Vagina (tissue), 2 donors: ENCODE measurements around the gene MTF1. TPM values are rescaled to one million over a fixed set of nuclear protein-coding genes. Genes with fewer than 3 reads are reported as not detected.
"Not testable (repeated sequence)": the region's sequence is repeated elsewhere in the genome, so short reads cannot be mapped to it uniquely, and the experiment has no call there.

Experiments used
- DNase-seq, 2 donors: peaks; one replicate each; pipeline ENCODE4 v3.0.0-alpha.2; 2017; ENCODE audit errors: extremely low spot score in 2 of 2
- H3K27ac ChIP-seq: fragments of 200-600 bp; sonication (generic); one replicate; pipeline ENCODE4 v1.5.1; 2019
- H3K27me3 ChIP-seq: fragments of 200-600 bp; sonication (generic); one replicate; pipeline ENCODE4 v1.5.1; 2019
- H3K36me3 ChIP-seq, 2 donors: fragments of 200-600 bp; sonication (generic); one replicate each; pipeline ENCODE4 v1.5.1; 2017 to 2019
- H3K4me1 ChIP-seq: fragments of 200-600 bp; sonication (generic); one replicate; pipeline ENCODE4 v1.5.1; 2019
- H3K4me3 ChIP-seq, 2 donors: fragments of 200-600 bp; sonication (generic); 1 replicate in 1 of 2; 2 replicates in 1 of 2; pipeline ENCODE4 v1.5.1; 2016 to 2019
- H3K9me3 ChIP-seq: fragments of 200-600 bp; sonication (generic); one replicate; pipeline ENCODE4 v1.5.1; 2019
- CTCF ChIP-seq, 3 experiments: fragments of 450-650 bp in 2 of 3; fragments of 200-600 bp in 1 of 3; sonication (generic) in 1 of 3; IDR thresholded peaks; one replicate each; pipeline ENCODE4 v1.5.1; 2017 to 2019; ENCODE audit warnings: antibody characterized with exemption in 3 of 3, mild to moderate bottlenecking in 2 of 3, moderate library complexity in 2 of 3
- POLR2A ChIP-seq, 2 donors: fragments of 450-650 bp; IDR thresholded peaks; one replicate each; pipeline ENCODE4 v1.6.1; 2017; ENCODE audit warnings: antibody characterized with exemption in 2 of 2, mild to moderate bottlenecking in 2 of 2, moderate library complexity in 2 of 2
- POLR2AphosphoS5 ChIP-seq, 2 donors: sonication (generic); formaldehyde crosslinking; IDR thresholded peaks; one replicate each; pipeline ENCODE4 v1.9.0; 2017; ENCODE audit warnings: antibody characterized with exemption in 2 of 2, mild to moderate bottlenecking in 2 of 2, low read depth in 1 of 2; ENCODE audit not compliant: insufficient read depth in 1 of 2
- intact Hi-C: fragments of 100-400 bp; cut with DNase I; formaldehyde crosslinking; loops from one replicate; pipeline ENCODE4 v1.15.1; 2023
- total RNA-seq: library from RNA; depleted of rRNA; stranded (reverse); fragments of >200 nt; gene quantifications from one replicate; pipeline ENCODE4 v1.2.3, GENCODE V29; 2016

Gene MTF1
- total RNA-seq, 1 donor from 2014 or later, result 9.3 TPM

GRCh38 chr1:37782491-37782890 is 76.9 kb downstream of the MTF1 start:
- H3K9me3 ChIP-seq, result no peaks in the 10 kb centered on the region
- no peaks in the 10 kb centered on the region for H3K27me3 ChIP-seq
- intact Hi-C loops, result no loop called here
- H3K4me1 ChIP-seq, result no peaks in the 10 kb centered on the region
- no peak for TF ChIP-seq POLR2A (IDR thresholded peaks at IDR 0.05)
- no peak for TF ChIP-seq CTCF (IDR thresholded peaks at IDR 0.05)
- TF ChIP-seq POLR2AphosphoS5 (IDR thresholded peaks at IDR 0.05; ENCODE audit: insufficient read depth in 1 of 2, low read depth in 1 of 2), result no peak
- no peak overlapping the region for H3K4me3 ChIP-seq
- H3K36me3 ChIP-seq, result no peaks in the 10 kb centered on the region
- H3K27ac ChIP-seq, result no peak overlapping the region
- no peak for DNase-seq

DNA sequence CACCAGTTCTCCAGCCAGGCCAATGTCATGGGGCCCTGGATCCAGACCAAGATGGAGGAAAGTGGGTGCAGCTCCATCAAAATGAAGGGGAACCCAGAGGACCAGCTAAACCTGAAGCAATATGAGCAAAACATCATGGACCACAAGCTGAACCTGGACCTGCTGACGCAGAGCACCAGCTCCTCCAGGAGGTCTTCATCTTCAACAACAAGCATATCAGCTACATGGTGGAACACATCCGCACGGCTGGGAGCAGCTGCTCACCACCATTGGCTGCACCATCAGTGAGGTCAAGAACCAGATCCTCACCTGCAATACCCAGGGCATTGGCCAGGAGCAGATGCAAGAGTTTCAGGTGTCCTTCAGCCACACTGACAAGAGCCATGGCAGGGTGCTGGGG is 80.7 kb downstream of the MTF1 start:
- Histone ChIP-seq H3K4me1 (no peaks in the 10 kb centered on the region), H3K27me3 (no peaks in the 10 kb centered on the region), H3K27ac (no peak overlapping the region), H3K9me3 (no peaks in the 10 kb centered on the region), H3K4me3 (no peak overlapping the region), H3K36me3 (no peaks in the 10 kb centered on the region)
- TF ChIP-seq POLR2A (IDR thresholded peaks at IDR 0.05), result no peak
- TF ChIP-seq CTCF (IDR thresholded peaks at IDR 0.05), result no peak
- no peak for TF ChIP-seq POLR2AphosphoS5 (IDR thresholded peaks at IDR 0.05; ENCODE audit: insufficient read depth in 1 of 2, low read depth in 1 of 2)
- no peak for DNase-seq
- intact Hi-C loops, result no loop called here

GRCh38 chr1:37776946-37777516 is 82.4 kb downstream of the MTF1 start:
- TF ChIP-seq POLR2A (IDR thresholded peaks at IDR 0.05) (no peak), POLR2AphosphoS5 (IDR thresholded peaks at IDR 0.05; ENCODE audit: insufficient read depth in 1 of 2, low read depth in 1 of 2) (no peak), CTCF (IDR thresholded peaks at IDR 0.05) (no peak)
- H3K27me3 ChIP-seq, result no peaks in the 10 kb centered on the region

GRCh38 chr1:37771440-37771839 is 88.0 kb downstream of the MTF1 start:
- H3K27ac ChIP-seq, H3K9me3 ChIP-seq, intact Hi-C loops, H3K4me1 ChIP-seq, H3K4me3 ChIP-seq, H3K27me3 ChIP-seq, H3K36me3 ChIP-seq, DNase-seq: not testable (repeated sequence)

More at GRCh38 chr1:37776946-37777516, 82.4 kb downstream of the MTF1 start:
- intact Hi-C loops, result no loop called here
- Histone ChIP-seq H3K9me3 (no peaks in the 10 kb centered on the region), H3K4me1 (no peaks in the 10 kb centered on the region), H3K4me3 (no peak overlapping the region), H3K27ac (no peak overlapping the region), H3K36me3 (no peaks in the 10 kb centered on the region)
- no peak for DNase-seq

- TF ChIP-seq CTCF (IDR thresholded peaks at IDR 0.05) (no peak), POLR2AphosphoS5 (IDR thresholded peaks at IDR 0.05; ENCODE audit: insufficient read depth in 1 of 2, low read depth in 1 of 2) (no peak), POLR2A (IDR thresholded peaks at IDR 0.05) (no peak)
These were observed 91.9 kb downstream of the MTF1 start for GRCh38 chr1:37767488-37767887.

More at GRCh38 chr1:37767488-37767887, 91.9 kb downstream of the MTF1 start:
- H3K4me1 ChIP-seq, result peaks cover 3% of the 10 kb centered on the region
- peaks cover 8% of the 10 kb centered on the region for H3K27me3 ChIP-seq
- H3K36me3 ChIP-seq, result no peaks in the 10 kb centered on the region
- no peak for DNase-seq
- H3K4me3 ChIP-seq, result no peak overlapping the region
- H3K27ac ChIP-seq, result no peak overlapping the region
- H3K9me3 ChIP-seq, result no peaks in the 10 kb centered on the region
- intact Hi-C loops, result no loop called here
